HepG2 (cell line): ENCODE results near the gene C2CD3. TPM values are rescaled to one million over a fixed set of nuclear protein-coding genes. Genes with fewer than 3 reads are reported as not detected.
A peak's percentile ranks its signal among the peaks of the same experiment; 100 is the strongest.

Experiments used
- ATF4 ChIP-seq, 2 experiments: fragments of 450-650 bp in 1 of 2; sonication (generic) in 1 of 2; formaldehyde crosslinking; IDR thresholded peaks; 2 replicates each; pipeline versions ENCODE4 v1.5.0 to v1.8.0; 2020 to 2022; ENCODE audit warnings: mild to moderate bottlenecking in 1 of 2, missing genetic modification reagents in 1 of 2
- CEBPB ChIP-seq: IDR thresholded peaks from 2 replicates; pipeline ENCODE4 v1.6.1; 2011; ENCODE audit warnings: low read depth, low read length, improper control_type of control experiment, borderline replicate concordance
- ELF4 ChIP-seq: sonication (generic); formaldehyde crosslinking; IDR thresholded peaks from 2 replicates; pipeline ENCODE4 v1.5.0; 2020; ENCODE audit warnings: missing genetic modification reagents, mild to moderate bottlenecking, moderate library complexity, borderline replicate concordance
- HDAC1 ChIP-seq: sonication (generic); formaldehyde crosslinking; IDR thresholded peaks from 2 replicates; pipeline ENCODE4 v1.5.1; 2020; ENCODE audit warnings: mild to moderate bottlenecking, missing genetic modification reagents
- HIVEP1 ChIP-seq: sonication (generic); formaldehyde crosslinking; IDR thresholded peaks from 2 replicates; pipeline ENCODE4 v1.4.0; 2020; ENCODE audit warnings: mild to moderate bottlenecking, missing genetic modification reagents
- HOXA5 ChIP-seq: sonication (generic); formaldehyde crosslinking; IDR thresholded peaks from 2 replicates; pipeline ENCODE4 v1.4.0; 2020; ENCODE audit warnings: missing genetic modification reagents
- KLF9 ChIP-seq: IDR thresholded peaks from 2 replicates; pipeline ENCODE4 v1.6.1; 2016; ENCODE audit warnings: low read depth
- NBN ChIP-seq: fragments of 450-650 bp; conservative IDR thresholded peaks from 2 replicates; pipeline ENCODE4 v1.6.1; 2017
- NR3C1 ChIP-seq: sonication (generic); formaldehyde crosslinking; IDR thresholded peaks from 2 replicates; pipeline ENCODE4 v1.4.0; 2020; ENCODE audit warnings: missing genetic modification reagents
- SATB2 ChIP-seq: sonication (generic); formaldehyde crosslinking; IDR thresholded peaks from 2 replicates; pipeline ENCODE4 v1.5.0; 2020; ENCODE audit warnings: missing genetic modification reagents
- ZBTB2 ChIP-seq: sonication (generic); formaldehyde crosslinking; IDR thresholded peaks from 2 replicates; pipeline ENCODE4 v1.8.0; 2022; ENCODE audit warnings: low read depth, missing genetic modification reagents
- ZNF136 ChIP-seq: sonication (generic); formaldehyde crosslinking; IDR thresholded peaks from 2 replicates; pipeline ENCODE4 v1.8.1; 2022; ENCODE audit warnings: low read depth, mild to moderate bottlenecking, moderate library complexity, missing genetic modification reagents
- ZNF251 ChIP-seq: sonication (generic); formaldehyde crosslinking; IDR thresholded peaks from 2 replicates; pipeline ENCODE4 v1.9.0; 2021; ENCODE audit warnings: mild to moderate bottlenecking, missing genetic modification reagents
- ZNF317 ChIP-seq: sonication (generic); formaldehyde crosslinking; IDR thresholded peaks from 2 replicates; pipeline ENCODE4 v1.5.0; 2020; ENCODE audit warnings: mild to moderate bottlenecking, missing genetic modification reagents
- ZNF430 ChIP-seq: sonication (generic); formaldehyde crosslinking; IDR thresholded peaks from 2 replicates; pipeline ENCODE4 v1.9.0; 2021; ENCODE audit warnings: mild to moderate bottlenecking, missing genetic modification reagents
- ZNF761 ChIP-seq: sonication (generic); formaldehyde crosslinking; conservative IDR thresholded peaks from 2 replicates; pipeline ENCODE4 v1.4.0; 2020; ENCODE audit warnings: mild to moderate bottlenecking, missing genetic modification reagents
- ZNF772 ChIP-seq: sonication (generic); formaldehyde crosslinking; IDR thresholded peaks from 2 replicates; pipeline ENCODE4 v1.5.0; 2020; ENCODE audit warnings: mild to moderate bottlenecking, missing genetic modification reagents
- ZNF891 ChIP-seq: sonication (generic); formaldehyde crosslinking; IDR thresholded peaks from 2 replicates; pipeline ENCODE4 v1.5.0; 2020; ENCODE audit warnings: mild to moderate bottlenecking, missing genetic modification reagents
- polyA plus RNA-seq, 8 experiments: library from polyadenylated mRNA; depleted of rRNA in 3 of 8; stranded (reverse) in 7 of 8; unstranded in 1 of 8; fragments of >200 nt; fragmentation: Illumina TruSeq in 4 of 8; extraction: Trizol in 4 of 8; gene quantifications; 2 replicates each; pipeline versions ENCODE4 v1.2.1 to v1.2.3, GENCODE V29; 2011 to 2016; ENCODE audit warnings: low read depth in 4 of 8, missing spikeins in 1 of 8, mixed read lengths in 1 of 8; ENCODE audit not compliant: insufficient read depth in 1 of 8
- total RNA-seq, 5 experiments: library from RNA; depleted of rRNA; stranded (reverse); fragments of >200 nt; fragmentation: Illumina TruSeq; extraction: Trizol; gene quantifications; 2 replicates each; pipeline ENCODE4 v1.2.3, GENCODE V29; 2016; ENCODE audit warnings: low read depth in 1 of 5
- TF ChIP-seq, protein P1 (sequence below): IDR thresholded peaks from 2 replicates; pipeline ENCODE4 v1.4.0; 2020; ENCODE audit warnings: mild to moderate bottlenecking, missing genetic modification reagents
- TF ChIP-seq, protein P2 (sequence below): IDR thresholded peaks from 2 replicates; pipeline ENCODE4 v1.6.1; 2016; ENCODE audit warnings: missing genetic modification reagents, missing compliant biosample characterization
- TF ChIP-seq, protein P3 (sequence below): sonication (generic); formaldehyde crosslinking; IDR thresholded peaks from 2 replicates; pipeline ENCODE4 v1.5.0; 2020; ENCODE audit warnings: missing genetic modification reagents

The C2CD3 gene
- total and polyA plus RNA-seq, 2 of the 13 experiments (the other 11 are each of a cell fraction or from before 2014, with no cell fraction given) = 5.5 to 6.4 TPM

GRCh38 chr11:74170694-74171629, at the start of gene C2CD3, which contains the start of gene PPME1 (continued):
- TF ChIP-seq, protein P1, sequence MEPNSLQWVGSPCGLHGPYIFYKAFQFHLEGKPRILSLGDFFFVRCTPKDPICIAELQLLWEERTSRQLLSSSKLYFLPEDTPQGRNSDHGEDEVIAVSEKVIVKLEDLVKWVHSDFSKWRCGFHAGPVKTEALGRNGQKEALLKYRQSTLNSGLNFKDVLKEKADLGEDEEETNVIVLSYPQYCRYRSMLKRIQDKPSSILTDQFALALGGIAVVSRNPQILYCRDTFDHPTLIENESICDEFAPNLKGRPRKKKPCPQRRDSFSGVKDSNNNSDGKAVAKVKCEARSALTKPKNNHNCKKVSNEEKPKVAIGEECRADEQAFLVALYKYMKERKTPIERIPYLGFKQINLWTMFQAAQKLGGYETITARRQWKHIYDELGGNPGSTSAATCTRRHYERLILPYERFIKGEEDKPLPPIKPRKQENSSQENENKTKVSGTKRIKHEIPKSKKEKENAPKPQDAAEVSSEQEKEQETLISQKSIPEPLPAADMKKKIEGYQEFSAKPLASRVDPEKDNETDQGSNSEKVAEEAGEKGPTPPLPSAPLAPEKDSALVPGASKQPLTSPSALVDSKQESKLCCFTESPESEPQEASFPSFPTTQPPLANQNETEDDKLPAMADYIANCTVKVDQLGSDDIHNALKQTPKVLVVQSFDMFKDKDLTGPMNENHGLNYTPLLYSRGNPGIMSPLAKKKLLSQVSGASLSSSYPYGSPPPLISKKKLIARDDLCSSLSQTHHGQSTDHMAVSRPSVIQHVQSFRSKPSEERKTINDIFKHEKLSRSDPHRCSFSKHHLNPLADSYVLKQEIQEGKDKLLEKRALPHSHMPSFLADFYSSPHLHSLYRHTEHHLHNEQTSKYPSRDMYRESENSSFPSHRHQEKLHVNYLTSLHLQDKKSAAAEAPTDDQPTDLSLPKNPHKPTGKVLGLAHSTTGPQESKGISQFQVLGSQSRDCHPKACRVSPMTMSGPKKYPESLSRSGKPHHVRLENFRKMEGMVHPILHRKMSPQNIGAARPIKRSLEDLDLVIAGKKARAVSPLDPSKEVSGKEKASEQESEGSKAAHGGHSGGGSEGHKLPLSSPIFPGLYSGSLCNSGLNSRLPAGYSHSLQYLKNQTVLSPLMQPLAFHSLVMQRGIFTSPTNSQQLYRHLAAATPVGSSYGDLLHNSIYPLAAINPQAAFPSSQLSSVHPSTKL = peak; percentile 26; the same call in 1 of the 2 replicates
- TF ChIP-seq NR3C1 (CRISPR knock-in tag) = no peak
- peak; percentile 59; the same call in 1 of the 2 replicates for TF ChIP-seq ZNF430 (CRISPR knock-in tag)
- TF ChIP-seq, protein P2, sequence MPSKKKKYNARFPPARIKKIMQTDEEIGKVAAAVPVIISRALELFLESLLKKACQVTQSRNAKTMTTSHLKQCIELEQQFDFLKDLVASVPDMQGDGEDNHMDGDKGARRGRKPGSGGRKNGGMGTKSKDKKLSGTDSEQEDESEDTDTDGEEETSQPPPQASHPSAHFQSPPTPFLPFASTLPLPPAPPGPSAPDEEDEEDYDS (CRISPR knock-in tag) = peak; percentile 83; the same call in 1 of the 2 replicates
- TF ChIP-seq, protein P3, sequence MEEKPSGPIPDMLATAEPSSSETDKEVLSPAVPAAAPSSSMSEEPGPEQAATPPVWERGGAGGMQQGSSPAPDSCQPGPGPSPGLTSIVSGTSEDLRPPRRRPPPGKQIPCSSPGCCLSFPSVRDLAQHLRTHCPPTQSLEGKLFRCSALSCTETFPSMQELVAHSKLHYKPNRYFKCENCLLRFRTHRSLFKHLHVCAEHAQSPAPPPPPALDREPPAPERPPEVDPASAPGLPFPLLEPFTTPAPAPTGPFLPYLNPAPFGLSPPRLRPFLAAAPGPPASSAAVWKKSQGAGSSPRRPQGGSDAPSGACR = peak; percentile 79; the same call in 1 of the 2 replicates
- TF ChIP-seq HIVEP1 (CRISPR knock-in tag) = peak; percentile 42; the same call in 1 of the 2 replicates
- TF ChIP-seq HOXA5 (CRISPR knock-in tag) = peak; percentile 82; the same call in 1 of the 2 replicates
- TF ChIP-seq ZNF891 = 0 out of 2 replicates have a peak, but pooled peaks have one; percentile 43
- peak; percentile 71; the same call in 1 of the 2 replicates for TF ChIP-seq ZNF761 (CRISPR knock-in tag)
- TF ChIP-seq HDAC1 (CRISPR knock-in tag) = peak; percentile 67
- TF ChIP-seq SATB2 (CRISPR knock-in tag) = 0 out of 2 replicates have a peak, but pooled peaks have one; percentile 26
- peak; percentile 65; the same call in 1 of the 2 replicates for TF ChIP-seq ZNF136 (CRISPR knock-in tag)
- TF ChIP-seq CEBPB = peak; percentile 14; the same call in 1 of the 2 replicates
- TF ChIP-seq NBN = no peak
- peak in 1 of 2 experiments; percentile 66; a peak in 2 of 4 replicates for TF ChIP-seq ATF4 (CRISPR knock-in tag; IDR thresholded peaks at IDR 0.05)
- peak; percentile 93 for TF ChIP-seq ELF4 (CRISPR knock-in tag)
- peak; percentile 76; the same call in 1 of the 2 replicates for TF ChIP-seq ZBTB2 (CRISPR knock-in tag)
- TF ChIP-seq KLF9 (CRISPR knock-in tag) = peak; percentile 39; the same call in 1 of the 2 replicates
- peak; percentile 91; the same call in 1 of the 2 replicates for TF ChIP-seq ZNF772 (CRISPR knock-in tag)
- TF ChIP-seq ZNF317 (CRISPR knock-in tag) = peak; percentile 23; the same call in 1 of the 2 replicates
- TF ChIP-seq ZNF251 (CRISPR knock-in tag) = no peak
